ENCODE measurements around the gene TMEM254. TPM values are rescaled to one million over a fixed set of nuclear protein-coding genes. Genes with fewer than 3 reads are reported as not detected.

Gene TMEM254
- total RNA-seq, 1 donor from 2014 or later, result 17.6 TPM

GRCh38 chr10:80140251-80140650 is 61.8 kb downstream of the TMEM254 start:
- no peaks in the 10 kb centered on the region for H3K27me3 ChIP-seq
- intact Hi-C loops (cut with DNase I), result no loop called here
- no peaks in the 10 kb centered on the region for H3K9me3 ChIP-seq
- peaks cover 22% of the 10 kb centered on the region for H3K4me1 ChIP-seq
- no peak overlapping the region for H3K4me3 ChIP-seq
- no peak for ATAC-seq
- H3K36me3 ChIP-seq, result no peaks in the 10 kb centered on the region
- TF ChIP-seq, protein P1, sequence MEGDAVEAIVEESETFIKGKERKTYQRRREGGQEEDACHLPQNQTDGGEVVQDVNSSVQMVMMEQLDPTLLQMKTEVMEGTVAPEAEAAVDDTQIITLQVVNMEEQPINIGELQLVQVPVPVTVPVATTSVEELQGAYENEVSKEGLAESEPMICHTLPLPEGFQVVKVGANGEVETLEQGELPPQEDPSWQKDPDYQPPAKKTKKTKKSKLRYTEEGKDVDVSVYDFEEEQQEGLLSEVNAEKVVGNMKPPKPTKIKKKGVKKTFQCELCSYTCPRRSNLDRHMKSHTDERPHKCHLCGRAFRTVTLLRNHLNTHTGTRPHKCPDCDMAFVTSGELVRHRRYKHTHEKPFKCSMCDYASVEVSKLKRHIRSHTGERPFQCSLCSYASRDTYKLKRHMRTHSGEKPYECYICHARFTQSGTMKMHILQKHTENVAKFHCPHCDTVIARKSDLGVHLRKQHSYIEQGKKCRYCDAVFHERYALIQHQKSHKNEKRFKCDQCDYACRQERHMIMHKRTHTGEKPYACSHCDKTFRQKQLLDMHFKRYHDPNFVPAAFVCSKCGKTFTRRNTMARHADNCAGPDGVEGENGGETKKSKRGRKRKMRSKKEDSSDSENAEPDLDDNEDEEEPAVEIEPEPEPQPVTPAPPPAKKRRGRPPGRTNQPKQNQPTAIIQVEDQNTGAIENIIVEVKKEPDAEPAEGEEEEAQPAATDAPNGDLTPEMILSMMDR (IDR thresholded peaks at IDR 0.05), result no peak
- no peak for DNase-seq
- no peak overlapping the region for H3K27ac ChIP-seq

- no peaks in the 10 kb centered on the region for H3K27me3 ChIP-seq
- peaks cover 19% of the 10 kb centered on the region for H3K4me1 ChIP-seq
- intact Hi-C loops (cut with DNase I), result no loop called here
- TF ChIP-seq, protein P1 (IDR thresholded peaks at IDR 0.05), result no peak
- no peak overlapping the region for H3K4me3 ChIP-seq
- no peak for DNase-seq
- ATAC-seq, result no peak
- H3K27ac ChIP-seq, result no peak overlapping the region
- H3K36me3 ChIP-seq, result no peaks in the 10 kb centered on the region
- H3K9me3 ChIP-seq, result no peaks in the 10 kb centered on the region
Observed at GRCh38 chr10:80141696-80142460, 63.4 kb downstream of the TMEM254 start.

Other genes with a start within 250 kb of the TMEM254 start
- 780 TPM for gene SFTPD, start 129.6 kb upstream of the TMEM254 start, total RNA-seq
- gene PLAC9, start 54.1 kb downstream of the TMEM254 start, total RNA-seq, result 24.1 TPM
- gene ANXA11, start 126.9 kb downstream of the TMEM254 start, total RNA-seq, result 287 TPM
- 0.69 TPM for gene MAT1A, start 211.0 kb downstream of the TMEM254 start, total RNA-seq

All from upper lobe of right lung (tissue), 1 donor.